Measurements from ENCODE around the gene SEC11C. TPM values are rescaled to one million over a fixed set of nuclear protein-coding genes. Genes with fewer than 3 reads are reported as not detected.

SEC11C gene
- total RNA-seq, 1 donor from 2014 or later: 53.4 TPM

GRCh38 chr18:59200787-59201186 is 61.1 kb downstream of the SEC11C start:
- no peaks in the 10 kb centered on the region for H3K27me3 ChIP-seq
- no peak overlapping the region for H3K27ac ChIP-seq
- H3K79me2 ChIP-seq (ENCODE audit: low read depth): no peaks in the 10 kb centered on the region
- H3K4me3 ChIP-seq: no peak overlapping the region
- Mint-ChIP-seq H3K9me3 (no peaks in the 10 kb centered on the region), H3K36me3 (no peaks in the 10 kb centered on the region), H3K27me3 (ENCODE audit: insufficient read depth, low read depth) (peaks cover 12% of the 10 kb centered on the region), H3K27ac (no peak overlapping the region), H3K4me3 (no peak overlapping the region), H3K4me1 (no peaks in the 10 kb centered on the region)
- H3F3A ChIP-seq (ENCODE audit: low read depth): no peaks in the 10 kb centered on the region
- H3K9me3 ChIP-seq (ENCODE audit: low read depth): no peaks in the 10 kb centered on the region
- H3K36me3 ChIP-seq: no peaks in the 10 kb centered on the region
- no peak overlapping the region for H3K4me2 ChIP-seq
- H3K4me1 ChIP-seq: no peaks in the 10 kb centered on the region
- H4K20me1 ChIP-seq (ENCODE audit: low read depth): no peaks in the 10 kb centered on the region
- TF ChIP-seq EZH2phosphoT487 (IDR thresholded peaks at IDR 0.05): no peak
- peak; percentile 17 for TF ChIP-seq CTCF (IDR thresholded peaks at IDR 0.05)
- H3K9ac ChIP-seq: no peak overlapping the region
- H2AFZ ChIP-seq (replicated peaks): peak overlapping the region; percentile 20
- DNase-seq (ENCODE audit: low spot score): no peak

DNA sequence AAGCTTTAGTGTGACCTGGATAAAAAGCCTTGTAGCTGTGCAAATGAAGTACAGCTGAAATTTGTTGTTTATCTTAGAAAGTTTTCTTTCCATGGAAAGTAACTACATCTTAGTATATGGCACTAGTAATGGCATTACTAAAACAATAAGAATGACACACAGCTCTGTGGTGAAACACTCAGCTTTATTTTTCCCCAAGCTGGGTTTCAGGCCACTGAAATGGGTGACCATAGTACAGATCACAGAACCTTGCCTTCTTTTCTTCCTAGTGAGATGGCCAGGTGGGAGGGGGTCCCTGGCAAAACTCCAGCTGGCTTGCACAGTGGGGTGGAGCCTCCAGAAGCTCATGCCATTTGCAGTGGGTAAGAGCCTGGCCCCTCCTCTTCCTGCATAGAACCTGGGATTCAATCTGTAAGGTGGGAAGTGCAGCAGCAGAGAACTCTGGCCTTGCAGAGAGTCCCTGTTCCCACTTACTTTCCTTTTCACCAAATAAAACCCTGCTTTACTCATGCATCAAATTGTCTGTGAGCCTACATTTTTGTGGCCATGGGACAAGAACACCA is 62.7 kb downstream of the SEC11C start:
- Histone ChIP-seq H3K9ac (no peak overlapping the region), H4K20me1 (ENCODE audit: low read depth) (no peaks in the 10 kb centered on the region), H3K27ac (no peak overlapping the region), H3K36me3 (no peaks in the 10 kb centered on the region), H3F3A (ENCODE audit: low read depth) (no peaks in the 10 kb centered on the region), H3K4me1 (no peaks in the 10 kb centered on the region), H3K79me2 (ENCODE audit: low read depth) (no peaks in the 10 kb centered on the region), H3K4me3 (no peak overlapping the region), H3K4me2 (no peak overlapping the region), H2AFZ (replicated peaks) (no peak overlapping the region), H3K9me3 (ENCODE audit: low read depth) (no peaks in the 10 kb centered on the region), H3K27me3 (no peaks in the 10 kb centered on the region)
- no peak overlapping the region for H3K4me3 Mint-ChIP-seq
- H3K27me3 Mint-ChIP-seq (ENCODE audit: insufficient read depth, low read depth): peaks cover 8% of the 10 kb centered on the region
- DNase-seq (ENCODE audit: low spot score): no peak
- H3K36me3 Mint-ChIP-seq: no peaks in the 10 kb centered on the region
- H3K4me1 Mint-ChIP-seq: no peaks in the 10 kb centered on the region
- no peak for TF ChIP-seq EZH2phosphoT487 (IDR thresholded peaks at IDR 0.05)
- no peak for TF ChIP-seq EZH2 (IDR thresholded peaks at IDR 0.05)
- TF ChIP-seq CTCF (IDR thresholded peaks at IDR 0.05): no peak
- no peak overlapping the region for H3K27ac Mint-ChIP-seq
- no peaks in the 10 kb centered on the region for H3K9me3 Mint-ChIP-seq

DNA sequence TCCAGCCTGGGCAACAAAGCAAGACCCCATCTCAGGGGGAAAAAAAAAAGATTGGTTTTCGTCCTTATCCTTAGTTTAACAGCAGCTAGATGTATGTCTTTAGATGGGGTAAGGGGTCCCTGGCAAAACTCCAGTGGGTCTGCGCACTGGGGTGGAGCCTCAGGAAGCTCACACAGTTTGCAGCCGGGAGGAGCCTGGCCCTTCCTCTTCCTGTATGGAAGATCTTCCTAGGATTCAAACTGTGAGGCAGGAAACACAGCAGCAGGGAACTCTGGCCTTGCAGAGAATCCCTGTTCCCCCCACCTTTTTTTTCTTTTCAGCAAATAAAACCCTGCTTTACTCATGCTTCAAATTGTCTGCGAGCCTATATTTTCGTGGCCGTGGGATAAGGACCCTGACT is 67.8 kb downstream of the SEC11C start:
- no peak overlapping the region for H3K27ac Mint-ChIP-seq
- Histone ChIP-seq H4K20me1 (ENCODE audit: low read depth) (no peaks in the 10 kb centered on the region), H3K27me3 (no peaks in the 10 kb centered on the region), H3K4me1 (no peaks in the 10 kb centered on the region), H3F3A (ENCODE audit: low read depth) (no peaks in the 10 kb centered on the region), H3K9me3 (ENCODE audit: low read depth) (no peaks in the 10 kb centered on the region), H3K4me3 (no peak overlapping the region), H2AFZ (replicated peaks) (no peak overlapping the region), H3K4me2 (no peak overlapping the region), H3K79me2 (ENCODE audit: low read depth) (no peaks in the 10 kb centered on the region), H3K36me3 (no peaks in the 10 kb centered on the region), H3K9ac (no peak overlapping the region), H3K27ac (no peak overlapping the region)
- DNase-seq (ENCODE audit: low spot score): no peak
- H3K36me3 Mint-ChIP-seq: no peaks in the 10 kb centered on the region
- no peak overlapping the region for H3K4me3 Mint-ChIP-seq
- H3K9me3 Mint-ChIP-seq: no peaks in the 10 kb centered on the region
- TF ChIP-seq EZH2phosphoT487 (IDR thresholded peaks at IDR 0.05): no peak
- no peak for TF ChIP-seq CTCF (IDR thresholded peaks at IDR 0.05)
- no peak for TF ChIP-seq EZH2 (IDR thresholded peaks at IDR 0.05)
- H3K4me1 Mint-ChIP-seq: no peaks in the 10 kb centered on the region
- H3K27me3 Mint-ChIP-seq (ENCODE audit: insufficient read depth, low read depth): peaks cover 2% of the 10 kb centered on the region

Other genes with a start within 250 kb of the SEC11C start
- gene GRP, start 80.3 kb downstream of the SEC11C start, total RNA-seq (ENCODE audit: low replicate concordance): 2.1 TPM in 1 of 2 replicates, not detected in the other
- gene RAX, start 133.6 kb downstream of the SEC11C start, total RNA-seq (ENCODE audit: low replicate concordance): 20.7 and 78.1 TPM in 2 replicates
- gene CPLX4, start 178.8 kb downstream of the SEC11C start, total RNA-seq (ENCODE audit: low replicate concordance): 0.12 and 2.2 TPM in 2 replicates
- gene LMAN1, start 219.4 kb downstream of the SEC11C start, total RNA-seq (ENCODE audit: low replicate concordance): 276 and 338 TPM in 2 replicates

Measured in neural progenitor cell (in vitro differentiated cells).